Adipocyte (in vitro differentiated cells): Measurements from ENCODE around the gene RBL2.

ENCODE experiments used
- DNase-seq: peaks from one replicate; pipeline ENCODE4 v3.0.0-alpha.2; 2015; ENCODE audit warnings: low read depth
- H3K27me3 ChIP-seq: replicated peaks from 2 replicates; pipeline ENCODE4 v1.7.0; 2013; ENCODE audit warnings: mild to moderate bottlenecking, low read length, moderate library complexity; ENCODE audit not compliant: control insufficient read depth, insufficient read depth
- H3K36me3 ChIP-seq: 2 replicates; pipeline ENCODE4 v1.7.0; 2013; ENCODE audit warnings: low read length, mild to moderate bottlenecking, moderate library complexity; ENCODE audit not compliant: control insufficient read depth, insufficient read depth, severe bottlenecking
- H3K4me1 ChIP-seq: 2 replicates; pipeline ENCODE4 v1.7.0; 2013; ENCODE audit warnings: mild to moderate bottlenecking, low read length, moderate library complexity; ENCODE audit not compliant: control insufficient read depth, insufficient read depth
- H3K4me3 ChIP-seq: 2 replicates; pipeline ENCODE4 v1.7.0; 2013; ENCODE audit warnings: mild to moderate bottlenecking, low read length, moderate library complexity
- H3K9ac ChIP-seq: 2 replicates; pipeline ENCODE4 v1.7.0; 2013; ENCODE audit warnings: mild to moderate bottlenecking, low read length, moderate library complexity
- H3K9me3 ChIP-seq: 2 replicates; pipeline ENCODE4 v1.7.0; 2013; ENCODE audit warnings: mild to moderate bottlenecking, low read length, moderate library complexity; ENCODE audit not compliant: control insufficient read depth

Gene RBL2

GRCh38 chr16:53428681-53429080 lies 5.6 kb upstream of the RBL2 start:
- no peaks in the 10 kb centered on the region for H3K27me3 ChIP-seq
- no peak overlapping the region for H3K9ac ChIP-seq
- peaks cover 6% of the 10 kb centered on the region for H3K4me1 ChIP-seq
- peaks cover 5% of the 10 kb centered on the region for H3K9me3 ChIP-seq
- no peak overlapping the region for H3K4me3 ChIP-seq
- H3K36me3 ChIP-seq: no peaks in the 10 kb centered on the region
- no peak for DNase-seq

GRCh38 chr16:53429221-53429943 lies 4.9 kb upstream of the RBL2 start:
- DNase-seq: peak; percentile 42
- no peaks in the 10 kb centered on the region for H3K27me3 ChIP-seq
- H3K4me3 ChIP-seq: no peak overlapping the region
- no peaks in the 10 kb centered on the region for H3K36me3 ChIP-seq
- H3K4me1 ChIP-seq: peaks cover 6% of the 10 kb centered on the region
- no peak overlapping the region for H3K9ac ChIP-seq
- H3K9me3 ChIP-seq: no peaks in the 10 kb centered on the region

- H3K36me3 ChIP-seq: no peaks in the 10 kb centered on the region
- peaks cover 6% of the 10 kb centered on the region for H3K4me1 ChIP-seq
- no peaks in the 10 kb centered on the region for H3K27me3 ChIP-seq
- H3K9ac ChIP-seq: no peak overlapping the region
- no peaks in the 10 kb centered on the region for H3K9me3 ChIP-seq
- H3K4me3 ChIP-seq: no peak overlapping the region
- no peak for DNase-seq
Measured at GRCh38 chr16:53430363-53430762, 3.9 kb upstream of the RBL2 start.

GRCh38 chr16:53433509-53433908 lies 762 bp upstream of the RBL2 start:
- Histone ChIP-seq H3K4me3 (peak overlapping the region; percentile 99), H3K4me1 (peaks cover 25% of the 10 kb centered on the region)
- DNase-seq: no peak

GRCh38 chr16:53433930-53434376 lies 318 bp upstream of the RBL2 start:
- Histone ChIP-seq H3K9me3 (no peaks in the 10 kb centered on the region), H3K4me1 (peaks cover 24% of the 10 kb centered on the region), H3K9ac (peak overlapping the region; percentile 98), H3K36me3 (no peaks in the 10 kb centered on the region), H3K4me3 (peak overlapping the region; percentile 99), H3K27me3 (no peaks in the 10 kb centered on the region)
- no peak for DNase-seq

More at GRCh38 chr16:53433509-53433908, 762 bp upstream of the RBL2 start:
- Histone ChIP-seq H3K27me3 (no peaks in the 10 kb centered on the region), H3K36me3 (no peaks in the 10 kb centered on the region), H3K9ac (peak overlapping the region; percentile 98), H3K9me3 (no peaks in the 10 kb centered on the region)

GRCh38 chr16:53435066-53435688 lies 906 bp downstream of the RBL2 start:
- Histone ChIP-seq H3K9me3 (no peaks in the 10 kb centered on the region), H3K36me3 (no peaks in the 10 kb centered on the region), H3K4me3 (peak overlapping the region; percentile 99), H3K4me1 (peaks cover 28% of the 10 kb centered on the region), H3K27me3 (no peaks in the 10 kb centered on the region), H3K9ac (peak overlapping the region; percentile 98)
- DNase-seq: peak; percentile 92

- H3K36me3 ChIP-seq: peaks cover 26% of the 10 kb centered on the region
- no peaks in the 10 kb centered on the region for H3K9me3 ChIP-seq
- no peak for DNase-seq
Measured at GRCh38 chr16:53440125-53440524, 5.9 kb downstream of the RBL2 start.

GRCh38 chr16:53445534-53445933 lies 11.3 kb downstream of the RBL2 start:
- no peak for DNase-seq
- Histone ChIP-seq H3K27me3 (no peaks in the 10 kb centered on the region), H3K9ac (no peak overlapping the region), H3K9me3 (no peaks in the 10 kb centered on the region), H3K36me3 (peaks cover 63% of the 10 kb centered on the region), H3K4me3 (no peak overlapping the region), H3K4me1 (no peaks in the 10 kb centered on the region)

More at GRCh38 chr16:53440125-53440524, 5.9 kb downstream of the RBL2 start:
- Histone ChIP-seq H3K27me3 (no peaks in the 10 kb centered on the region), H3K9ac (no peak overlapping the region), H3K4me3 (no peak overlapping the region), H3K4me1 (peaks cover 28% of the 10 kb centered on the region)

GRCh38 chr16:53446090-53446489 lies 11.8 kb downstream of the RBL2 start:
- no peaks in the 10 kb centered on the region for H3K9me3 ChIP-seq
- H3K9ac ChIP-seq: no peak overlapping the region
- peaks cover 59% of the 10 kb centered on the region for H3K36me3 ChIP-seq
- H3K27me3 ChIP-seq: no peaks in the 10 kb centered on the region
- DNase-seq: no peak
- no peak overlapping the region for H3K4me3 ChIP-seq
- H3K4me1 ChIP-seq: no peaks in the 10 kb centered on the region

GRCh38 chr16:53449816-53450517 lies 15.7 kb downstream of the RBL2 start:
- peaks cover 72% of the 10 kb centered on the region for H3K36me3 ChIP-seq
- no peak overlapping the region for H3K9ac ChIP-seq
- H3K27me3 ChIP-seq: no peaks in the 10 kb centered on the region

GRCh38 chr16:53453928-53454327 lies 19.7 kb downstream of the RBL2 start:
- H3K9me3 ChIP-seq: no peaks in the 10 kb centered on the region

More at GRCh38 chr16:53449816-53450517, 15.7 kb downstream of the RBL2 start:
- DNase-seq: no peak
- Histone ChIP-seq H3K9me3 (no peaks in the 10 kb centered on the region), H3K4me1 (no peaks in the 10 kb centered on the region), H3K4me3 (no peak overlapping the region)

More at GRCh38 chr16:53453928-53454327, 19.7 kb downstream of the RBL2 start:
- H3K27me3 ChIP-seq: no peaks in the 10 kb centered on the region
- DNase-seq: no peak
- H3K4me3 ChIP-seq: no peak overlapping the region
- no peaks in the 10 kb centered on the region for H3K4me1 ChIP-seq
- H3K36me3 ChIP-seq: peaks cover 76% of the 10 kb centered on the region
- no peak overlapping the region for H3K9ac ChIP-seq
